Putamen (tissue), 1 donor: ENCODE data around the gene TTLL7.
A peak's percentile ranks its signal among the peaks of the same experiment; 100 is the strongest.

Experiments used
- DNase-seq: peaks from one replicate; pipeline ENCODE4 v3.0.0-alpha.2; 2016; ENCODE audit warnings: low spot score

The TTLL7 gene

DNA sequence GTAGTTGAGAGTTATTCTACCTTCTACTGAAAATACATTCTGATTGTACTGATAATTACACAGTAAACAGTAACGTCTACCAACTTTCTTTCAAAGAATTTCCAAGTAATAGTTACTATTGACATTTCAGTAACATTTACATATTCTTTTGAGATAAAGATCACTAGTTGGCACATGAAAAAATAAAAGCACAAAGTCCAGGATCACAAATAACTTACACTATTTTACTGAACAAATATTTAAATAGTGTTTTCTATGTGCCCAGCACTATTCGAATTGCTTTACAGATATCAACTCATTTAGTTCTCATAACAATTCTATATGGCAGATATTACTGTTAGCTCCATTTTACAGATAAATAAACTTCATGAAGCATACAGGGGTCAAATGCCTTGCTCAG lies 126.4 kb downstream of the TTLL7 start:
- no peak for DNase-seq

DNA sequence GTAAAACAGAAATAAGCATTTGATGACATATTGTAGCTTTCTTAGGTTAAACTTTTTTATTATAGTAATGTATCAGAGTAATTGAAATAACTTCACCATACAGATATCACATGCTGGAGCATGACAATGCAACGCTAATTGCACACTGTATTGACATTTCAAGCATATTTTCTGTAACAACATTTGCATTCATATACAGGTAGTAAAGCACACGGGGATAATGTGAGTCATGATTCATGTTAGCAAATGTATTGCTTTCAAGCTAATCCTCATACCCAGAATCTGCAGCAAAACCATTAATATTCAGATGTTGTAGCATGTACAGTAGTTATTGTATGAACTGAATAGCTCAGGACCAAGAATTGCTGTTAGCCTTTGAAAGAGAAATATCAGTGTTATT lies 133.9 kb downstream of the TTLL7 start:
- no peak for DNase-seq

DNA sequence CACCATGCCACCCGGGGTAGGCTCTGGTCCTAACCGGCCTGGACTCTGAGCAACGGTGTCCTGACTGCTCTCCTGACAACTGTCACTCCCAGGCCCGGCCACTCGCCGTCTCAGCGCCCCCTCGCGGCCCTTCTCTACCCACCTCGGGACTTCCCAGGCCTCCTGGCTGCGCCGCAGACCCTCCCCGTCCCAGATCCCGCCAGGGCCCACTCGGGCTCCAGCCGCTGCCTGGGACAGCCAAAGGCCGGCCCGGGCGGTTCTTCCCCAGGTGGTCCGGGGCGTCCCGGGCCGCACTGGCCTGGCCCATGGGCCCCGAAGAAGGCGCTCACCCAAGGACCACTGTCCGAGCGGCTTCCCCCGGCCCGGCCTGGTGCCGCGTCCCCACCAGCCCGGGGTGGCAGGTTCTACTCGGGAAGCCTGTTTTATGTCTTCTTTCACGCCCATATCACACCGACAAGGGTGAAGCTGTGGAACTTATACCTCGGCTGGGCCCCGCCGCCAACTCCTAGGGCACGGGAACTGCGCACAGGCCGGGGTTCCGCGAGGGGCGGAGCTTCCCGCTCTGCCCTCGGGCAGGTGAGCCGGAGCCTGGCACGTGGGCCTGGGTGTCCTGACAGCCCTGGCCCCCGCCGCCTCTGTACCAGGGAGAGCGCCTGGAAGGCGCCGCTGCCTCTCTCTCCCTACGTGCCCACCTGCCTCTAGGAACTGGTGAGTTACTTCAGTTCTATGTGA lies 138.3 kb downstream of the TTLL7 start:
- DNase-seq, result peak; percentile 76

GRCh38 chr1:83857716-83858115 lies 141.2 kb downstream of the TTLL7 start:
- no peak for DNase-seq

- peak; percentile 19 for DNase-seq
These were observed 141.8 kb downstream of the TTLL7 start for GRCh38 chr1:83857103-83857502.

GRCh38 chr1:83856381-83856780 lies 142.6 kb downstream of the TTLL7 start:
- DNase-seq, result no peak

DNA sequence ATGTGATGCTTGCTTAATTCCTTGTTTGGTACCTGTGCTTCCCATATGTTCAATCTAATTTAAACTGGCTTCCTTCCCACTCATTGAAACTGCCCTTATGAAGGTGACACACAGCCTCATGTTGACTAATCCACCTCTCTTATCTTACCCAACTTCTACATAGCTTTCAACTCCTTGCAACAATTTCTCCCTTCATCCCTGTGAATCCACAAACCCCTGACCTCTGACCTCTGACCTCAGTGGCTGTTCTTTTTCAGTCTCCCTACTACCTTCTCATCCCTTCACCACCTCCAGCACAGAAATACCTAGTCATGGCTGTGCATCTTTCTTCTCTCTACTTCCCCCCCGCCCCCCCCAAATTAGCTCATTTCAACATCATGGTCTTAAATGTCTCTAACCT lies 144.5 kb downstream of the TTLL7 start:
- no peak for DNase-seq

GRCh38 chr1:83850834-83851233 lies 148.1 kb downstream of the TTLL7 start:
- DNase-seq, result no peak

GRCh38 chr1:83849191-83850061 lies 149.5 kb downstream of the TTLL7 start:
- DNase-seq, result no peak

GRCh38 chr1:83846138-83846537 lies 152.8 kb downstream of the TTLL7 start:
- no peak for DNase-seq

GRCh38 chr1:83845437-83846071 lies 153.4 kb downstream of the TTLL7 start:
- no peak for DNase-seq

DNA sequence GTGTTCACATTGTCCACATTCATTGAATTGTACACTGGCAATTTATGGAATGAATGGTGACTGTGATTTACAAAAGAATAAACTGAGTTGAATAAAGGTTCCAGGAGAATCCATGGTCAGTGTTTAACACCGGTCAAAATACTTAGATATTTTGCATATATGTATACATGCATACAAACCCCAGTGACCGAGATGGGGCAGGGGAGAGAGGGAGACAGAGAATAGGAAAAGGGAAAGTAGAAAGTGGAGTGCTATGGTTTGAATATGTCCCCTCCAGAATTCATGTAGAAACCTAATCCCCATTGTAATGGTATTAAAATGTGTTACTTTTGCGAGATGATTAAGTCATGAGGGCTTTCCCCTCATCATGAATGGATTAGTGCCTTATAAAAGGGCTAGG lies 154.4 kb downstream of the TTLL7 start:
- DNase-seq, result no peak

- no peak for DNase-seq
These were observed 159.3 kb downstream of the TTLL7 start for GRCh38 chr1:83839566-83840173.

- no peak for DNase-seq
These were observed 160.4 kb downstream of the TTLL7 start for GRCh38 chr1:83838573-83838972.

GRCh38 chr1:83836543-83836942 lies 162.4 kb downstream of the TTLL7 start:
- no peak for DNase-seq

- no peak for DNase-seq
These were observed 164.2 kb downstream of the TTLL7 start for GRCh38 chr1:83834621-83835264.

DNA sequence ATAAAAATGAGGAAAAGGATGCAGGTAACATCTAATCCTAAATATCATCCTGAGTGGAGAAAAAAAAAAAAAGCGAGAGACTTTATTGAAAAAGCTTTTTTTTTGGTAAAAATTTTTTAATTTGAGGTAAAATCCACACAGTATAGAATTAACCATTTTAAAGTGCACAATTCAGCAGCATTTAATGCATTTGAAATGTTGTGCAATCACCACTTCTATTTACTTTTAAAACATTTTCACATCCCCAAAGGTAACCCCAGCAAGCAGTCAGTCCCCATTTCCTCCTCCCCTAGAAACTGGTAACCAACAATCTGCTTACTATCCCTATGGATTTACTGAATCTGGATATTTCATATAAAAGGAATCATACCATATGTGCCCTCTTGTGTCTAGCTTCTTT lies 166.7 kb downstream of the TTLL7 start:
- no peak for DNase-seq

- no peak for DNase-seq
These were observed 169.8 kb downstream of the TTLL7 start for GRCh38 chr1:83829106-83829505.

DNA sequence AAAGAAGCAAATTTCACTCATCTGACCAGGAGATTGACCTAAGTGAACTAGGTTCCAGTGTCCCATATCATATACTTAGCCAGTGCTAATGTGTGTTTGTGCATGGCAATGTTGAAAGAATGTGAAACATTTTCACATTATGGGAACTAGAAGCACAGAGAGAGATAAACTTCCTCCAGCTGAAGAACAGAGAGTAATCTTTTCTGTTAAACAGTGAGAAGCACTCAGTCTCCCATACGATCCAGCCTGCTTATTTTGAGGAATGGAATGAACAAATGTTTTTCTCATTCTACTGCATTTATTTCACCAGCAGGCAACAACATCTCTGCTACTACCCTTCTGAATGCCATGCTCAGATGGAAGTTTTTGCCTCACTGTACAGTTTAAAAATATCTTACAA lies 170.5 kb downstream of the TTLL7 start:
- DNase-seq, result no peak

- no peak for DNase-seq
These were observed 171.2 kb downstream of the TTLL7 start for GRCh38 chr1:83827741-83828140.

GRCh38 chr1:83822208-83822607 lies 176.7 kb downstream of the TTLL7 start:
- no peak for DNase-seq

DNA sequence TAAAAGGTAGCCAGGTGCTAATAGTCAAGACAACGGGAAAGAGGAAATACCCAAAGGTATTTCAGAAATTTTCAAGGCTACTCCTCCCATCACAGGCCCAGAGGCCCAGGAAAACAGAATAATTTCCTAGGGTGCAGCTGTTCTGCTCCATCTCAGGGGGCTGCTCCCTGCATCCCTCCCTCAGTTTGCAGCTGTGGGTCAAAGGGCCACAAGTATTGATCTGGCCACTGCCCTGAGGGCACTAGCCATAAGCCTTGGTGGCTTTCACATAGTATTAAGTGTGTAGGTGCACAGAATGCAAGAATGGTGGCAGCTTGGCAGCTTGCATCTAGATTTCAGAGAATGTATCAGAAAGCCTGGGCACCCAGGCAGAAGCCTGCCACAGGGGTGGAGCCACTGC lies 179.5 kb downstream of the TTLL7 start:
- DNase-seq, result no peak
